Subcutaneous adipose tissue (tissue), 4 donors: Measurements from ENCODE around the gene RNU6-8. TPM values are rescaled to one million over a fixed set of nuclear protein-coding genes. Genes with fewer than 3 reads are reported as not detected.

Source experiments
- total RNA-seq, 4 donors: library from RNA; depleted of rRNA; stranded (reverse); fragments of >200 nt; gene quantifications; one replicate each; pipeline ENCODE4 v1.1.0, GENCODE V29; 2016
- TF ChIP-seq, protein P1 (sequence below): fragments of 450-650 bp; IDR thresholded peaks from one replicate; pipeline ENCODE4 v1.5.1; 2016; ENCODE audit warnings: low read depth, mild to moderate bottlenecking, control low read depth, antibody characterized with exemption, moderate library complexity

Gene RNU6-8
- total RNA-seq, 4 donors from 2014 or later = not detected

- TF ChIP-seq, protein P1, sequence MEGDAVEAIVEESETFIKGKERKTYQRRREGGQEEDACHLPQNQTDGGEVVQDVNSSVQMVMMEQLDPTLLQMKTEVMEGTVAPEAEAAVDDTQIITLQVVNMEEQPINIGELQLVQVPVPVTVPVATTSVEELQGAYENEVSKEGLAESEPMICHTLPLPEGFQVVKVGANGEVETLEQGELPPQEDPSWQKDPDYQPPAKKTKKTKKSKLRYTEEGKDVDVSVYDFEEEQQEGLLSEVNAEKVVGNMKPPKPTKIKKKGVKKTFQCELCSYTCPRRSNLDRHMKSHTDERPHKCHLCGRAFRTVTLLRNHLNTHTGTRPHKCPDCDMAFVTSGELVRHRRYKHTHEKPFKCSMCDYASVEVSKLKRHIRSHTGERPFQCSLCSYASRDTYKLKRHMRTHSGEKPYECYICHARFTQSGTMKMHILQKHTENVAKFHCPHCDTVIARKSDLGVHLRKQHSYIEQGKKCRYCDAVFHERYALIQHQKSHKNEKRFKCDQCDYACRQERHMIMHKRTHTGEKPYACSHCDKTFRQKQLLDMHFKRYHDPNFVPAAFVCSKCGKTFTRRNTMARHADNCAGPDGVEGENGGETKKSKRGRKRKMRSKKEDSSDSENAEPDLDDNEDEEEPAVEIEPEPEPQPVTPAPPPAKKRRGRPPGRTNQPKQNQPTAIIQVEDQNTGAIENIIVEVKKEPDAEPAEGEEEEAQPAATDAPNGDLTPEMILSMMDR = no peak
These were observed 5.2 kb downstream of the RNU6-8 start for GRCh38 chr14:32197919-32198318.

DNA sequence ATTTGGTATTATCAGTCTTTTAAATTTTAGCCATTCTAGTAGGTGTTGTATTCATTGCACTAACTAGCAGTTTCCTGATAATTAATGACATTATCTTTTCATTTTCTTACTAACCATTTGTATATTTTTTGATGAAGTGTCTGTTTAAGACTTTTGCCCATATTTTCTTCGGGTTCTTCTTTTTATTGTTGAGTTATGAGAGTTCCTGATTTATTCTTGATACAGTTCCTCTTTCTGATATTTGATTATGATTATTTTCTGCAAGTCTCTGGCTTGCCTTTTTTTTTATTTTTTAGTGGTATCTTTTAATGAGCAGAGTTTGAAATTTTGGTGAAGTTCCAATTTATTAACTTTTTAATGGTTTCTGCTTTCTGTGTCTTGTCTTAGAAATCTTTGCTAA, 7.4 kb downstream of the RNU6-8 start:
- TF ChIP-seq, protein P1 = no peak

GRCh38 chr14:32193532-32193931, 9.5 kb downstream of the RNU6-8 start:
- TF ChIP-seq, protein P1 = no peak

DNA sequence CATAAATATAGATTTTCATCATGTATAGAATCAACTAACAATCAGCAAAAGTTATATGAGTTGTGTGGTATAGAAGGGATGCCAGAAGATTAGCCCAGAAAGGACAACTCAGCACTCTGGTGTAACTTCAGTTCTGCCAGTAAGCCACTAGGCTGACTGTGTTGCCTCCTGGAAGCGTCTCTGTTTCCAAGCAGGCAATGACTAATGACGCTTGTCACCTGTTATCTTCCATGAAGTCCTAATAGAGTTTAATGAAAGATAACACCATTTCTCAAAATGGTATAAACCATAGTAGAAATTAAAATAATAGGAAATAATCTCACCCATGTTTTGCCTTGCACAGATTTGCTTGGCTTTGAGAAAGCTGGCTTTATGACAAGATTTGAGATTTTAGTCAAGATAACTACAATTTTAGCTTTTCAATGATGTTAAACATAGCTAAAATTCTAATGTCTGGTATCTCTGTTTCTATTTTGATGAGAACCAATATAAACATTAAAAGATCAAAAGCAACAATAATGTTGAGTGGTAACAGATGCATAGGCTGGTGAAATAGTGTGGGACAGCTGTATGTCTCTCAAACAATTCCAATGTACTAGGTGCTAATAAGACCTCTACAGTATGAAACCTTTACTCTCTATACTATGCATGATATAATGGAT, 10.2 kb downstream of the RNU6-8 start:
- TF ChIP-seq, protein P1 = no peak

DNA sequence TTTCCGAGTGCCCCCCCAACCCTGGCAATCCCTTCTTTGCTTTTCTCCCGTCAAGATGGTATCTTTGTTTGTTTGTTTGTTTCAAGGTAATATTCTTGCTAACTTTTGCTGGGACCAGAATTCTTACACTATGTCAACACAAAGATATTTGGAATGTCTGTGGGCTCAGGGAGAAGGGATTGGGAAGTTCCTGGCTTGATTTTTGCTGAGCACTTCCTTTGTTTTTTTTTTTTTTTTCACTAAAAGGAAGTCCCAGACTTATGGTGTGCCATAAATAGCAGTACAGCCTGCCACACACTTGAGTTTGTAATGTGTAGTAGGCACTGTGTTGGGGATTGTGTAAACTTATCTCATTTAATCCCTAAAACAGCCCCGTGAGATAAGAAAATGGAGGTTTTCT, 12.4 kb downstream of the RNU6-8 start:
- TF ChIP-seq, protein P1 = no peak

- TF ChIP-seq, protein P1 = no peak
These were observed 13.3 kb downstream of the RNU6-8 start for GRCh38 chr14:32189811-32190210.

- TF ChIP-seq, protein P1 = no peak
These were observed 16.8 kb downstream of the RNU6-8 start for GRCh38 chr14:32186248-32186647.
